Measurements from ENCODE around the gene MKNK2. TPM values are rescaled to one million over a fixed set of nuclear protein-coding genes. Genes with fewer than 3 reads are reported as not detected.

The MKNK2 gene
- total and polyA plus RNA-seq, 2 of the 13 experiments (the other 11 are each of a cell fraction or from before 2014, with no cell fraction given): 44.9 to 112 TPM

- TF ChIP-seq ZNF646 (CRISPR knock-in tag; IDR thresholded peaks at IDR 0.05) (peak; percentile 86; the same call in 1 of the 2 replicates), RARG (CRISPR knock-in tag; IDR thresholded peaks at IDR 0.05; ENCODE audit: low read depth) (no peak), NRL (CRISPR knock-in tag; IDR thresholded peaks at IDR 0.05; ENCODE audit: borderline replicate concordance) (peak; percentile 43; the same call in 1 of the 2 replicates), ZSCAN30 (CRISPR knock-in tag; IDR thresholded peaks at IDR 0.05) (0 out of 2 replicates have a peak, but pooled peaks have one; percentile 39), ZHX2 (IDR thresholded peaks at IDR 0.05; ENCODE audit: low read depth) (no peak), ZHX2 (CRISPR knock-in tag; IDR thresholded peaks at IDR 0.05; ENCODE audit: borderline replicate concordance) (no peak), RFX3 (CRISPR knock-in tag; IDR thresholded peaks at IDR 0.05) (no peak), TARDBP (CRISPR knock-in tag; IDR thresholded peaks at IDR 0.05) (peak; percentile 73; the same call in 1 of the 2 replicates), RELA (CRISPR knock-in tag; IDR thresholded peaks at IDR 0.05) (peak; percentile 73; the same call in 1 of the 2 replicates), ARNT (IDR thresholded peaks at IDR 0.05) (no peak), BORCS8-MEF2B (CRISPR knock-in tag; IDR thresholded peaks at IDR 0.05) (0 out of 2 replicates have a peak, but pooled peaks have one; percentile 33), TFDP1 (CRISPR knock-in tag; IDR thresholded peaks at IDR 0.05; ENCODE audit: borderline replicate concordance) (peak; percentile 31; the same call in 1 of the 2 replicates), SMAD1 (CRISPR knock-in tag; IDR thresholded peaks at IDR 0.05; ENCODE audit: borderline replicate concordance, low read depth) (0 out of 2 replicates have a peak, but pooled peaks have one; percentile 74), ZNF7 (CRISPR knock-in tag; IDR thresholded peaks at IDR 0.05) (peak; percentile 60; the same call in 1 of the 2 replicates), RXRA (CRISPR knock-in tag; IDR thresholded peaks at IDR 0.05) (peak; percentile 4; the same call in 1 of the 2 replicates)
These were observed 995 bp upstream of the MKNK2 start (continued) for GRCh38 chr19:2051773-2052704.

Data from HepG2 (cell line).